GM23248 (cell line): ENCODE measurements around the gene ARHGDIG. TPM values are rescaled to one million over a fixed set of nuclear protein-coding genes. Genes with fewer than 3 reads are reported as not detected.

Experiments used
- DNase-seq: peaks from one replicate; pipeline ENCODE4 v3.0.0-alpha.2; 2015
- H2AFZ ChIP-seq: fragments of 200-600 bp; sonication (generic); 2 replicates; pipeline ENCODE4 v1.6.1; 2016; ENCODE audit warnings: antibody characterized with exemption
- H3F3A ChIP-seq: fragments of 200-600 bp; sonication (generic); 2 replicates; pipeline ENCODE4 v1.6.1; 2016; ENCODE audit warnings: mild to moderate bottlenecking, antibody characterized with exemption, mixed run types; ENCODE audit not compliant: insufficient read depth
- H3K27ac ChIP-seq: fragments of 200-600 bp; sonication (generic); 2 replicates; pipeline ENCODE4 v1.5.1; 2016; ENCODE audit warnings: mild to moderate bottlenecking
- H3K27me3 ChIP-seq: fragments of 200-600 bp; sonication (generic); replicated peaks from 2 replicates; pipeline ENCODE4 v1.6.1; 2016; ENCODE audit warnings: mild to moderate bottlenecking; ENCODE audit not compliant: insufficient read depth
- H3K36me3 ChIP-seq: fragments of 200-600 bp; sonication (generic); 2 replicates; pipeline ENCODE4 v1.6.1; 2016; ENCODE audit warnings: low read depth, mild to moderate bottlenecking
- H3K4me1 ChIP-seq: fragments of 200-600 bp; sonication (generic); 2 replicates; pipeline ENCODE4 v1.6.1; 2016; ENCODE audit warnings: mild to moderate bottlenecking; ENCODE audit not compliant: insufficient read depth
- H3K4me2 ChIP-seq: fragments of 200-600 bp; sonication (generic); one replicate; pipeline ENCODE4 v1.6.1; 2016; ENCODE audit warnings: mild to moderate bottlenecking; ENCODE audit not compliant: unreplicated experiment
- H3K4me3 ChIP-seq: fragments of 200-600 bp; sonication (generic); 2 replicates; pipeline ENCODE4 v1.5.1; 2016; ENCODE audit warnings: mild to moderate bottlenecking
- H3K79me2 ChIP-seq: fragments of 200-600 bp; sonication (generic); 2 replicates; pipeline ENCODE4 v1.6.1; 2016; ENCODE audit warnings: mild to moderate bottlenecking; ENCODE audit not compliant: insufficient read depth
- H3K9ac ChIP-seq: fragments of 200-600 bp; sonication (generic); 2 replicates; pipeline ENCODE4 v1.6.1; 2016; ENCODE audit warnings: mild to moderate bottlenecking
- H3K9me2 ChIP-seq: fragments of 200-600 bp; sonication (generic); 2 replicates; pipeline ENCODE4 v1.6.1; 2016; ENCODE audit warnings: mixed run types, mild to moderate bottlenecking, moderate library complexity; ENCODE audit not compliant: insufficient read depth
- H3K9me3 ChIP-seq: fragments of 200-600 bp; sonication (generic); one replicate; pipeline ENCODE4 v1.6.1; 2017; ENCODE audit warnings: low read depth
- H4K20me1 ChIP-seq: fragments of 200-600 bp; sonication (generic); 2 replicates; pipeline ENCODE4 v1.6.0; 2016; ENCODE audit not compliant: insufficient read depth
- EZH2 ChIP-seq: fragments of 200-600 bp; sonication (generic); IDR thresholded peaks from 2 replicates; pipeline ENCODE4 v1.6.1; 2018; ENCODE audit warnings: antibody characterized with exemption, mild to moderate bottlenecking; ENCODE audit not compliant: insufficient read depth, poor library complexity, severe bottlenecking
- EZH2phosphoT487 ChIP-seq: fragments of 200-600 bp; sonication (generic); IDR thresholded peaks from 2 replicates; pipeline ENCODE4 v1.6.1; 2018; ENCODE audit warnings: antibody characterized with exemption, moderate library complexity, mild to moderate bottlenecking, low read depth; ENCODE audit not compliant: insufficient read depth
- WGBS, 2 experiments: methylation state at CpG; one replicate each; pipeline ENCODE4 v1.1.6; 2015 to 2017; ENCODE audit warnings: low lambda C conversion rate in 2 of 2, low coverage in 1 of 2; ENCODE audit errors: missing lambda C conversion rate in 2 of 2; 5-methylcytosine and 5-hydroxymethylcytosine counted together
- in situ Hi-C: fragments of 300-500 bp; cut with MboI; formaldehyde crosslinking; loops from 2 replicates; pipeline ENCODE4 v1.15.0; 2020
- polyA plus RNA-seq: library from polyadenylated mRNA; unstranded; fragments of >200 nt; fragmentation: Nextera tagmentation; extraction: Ambion mirVana; gene quantifications from 2 replicates; pipeline ENCODE4 v1.2.1, GENCODE V29; 2016
- total RNA-seq: library from RNA; depleted of rRNA; stranded (reverse); fragments of >200 nt; shearing (Covaris generic); gene quantifications from 2 replicates; pipeline ENCODE4 v1.2.3, GENCODE V29; 2014

The ARHGDIG gene
- total and polyA plus RNA-seq, 2 experiments from 2014 or later = 0.40 to 0.65 TPM

GRCh38 chr16:261031-261691 is 19.2 kb upstream of the ARHGDIG start:
- H3K9me3 ChIP-seq = no peaks in the 10 kb centered on the region
- TF ChIP-seq EZH2 (no peak), EZH2phosphoT487 (no peak)
- no peaks in the 10 kb centered on the region for H3K79me2 ChIP-seq
- in situ Hi-C loops = no loop called here
- H3K36me3 ChIP-seq = no peaks in the 10 kb centered on the region
- no peak overlapping the region for H3K9ac ChIP-seq
- no peak overlapping the region for H3K27ac ChIP-seq
- no peak for DNase-seq
- H3K4me1 ChIP-seq = no peaks in the 10 kb centered on the region
- no peaks in the 10 kb centered on the region for H3K9me2 ChIP-seq
- no peak overlapping the region for H2AFZ ChIP-seq
- H4K20me1 ChIP-seq = no peaks in the 10 kb centered on the region
- H3K4me3 ChIP-seq = no peak overlapping the region
- H3F3A ChIP-seq = no peaks in the 10 kb centered on the region
- 87 to 90% methylated on average over 28 of the region's 28 CpGs for WGBS, 2 experiments
- no peaks in the 10 kb centered on the region for H3K27me3 ChIP-seq
- no peak overlapping the region for H3K4me2 ChIP-seq

GRCh38 chr16:262121-262745 is 18.2 kb upstream of the ARHGDIG start:
- 96 to 97% methylated on average over 29 of the region's 29 CpGs for WGBS, 2 experiments
- Histone ChIP-seq H3K9me2 (no peaks in the 10 kb centered on the region), H3K27ac (no peak overlapping the region), H3K4me1 (no peaks in the 10 kb centered on the region), H3K27me3 (no peaks in the 10 kb centered on the region), H3K36me3 (no peaks in the 10 kb centered on the region), H3K9ac (no peak overlapping the region), H3K79me2 (no peaks in the 10 kb centered on the region), H4K20me1 (no peaks in the 10 kb centered on the region), H3K9me3 (no peaks in the 10 kb centered on the region), H3K4me3 (no peak overlapping the region), H3K4me2 (no peak overlapping the region), H3F3A (no peaks in the 10 kb centered on the region), H2AFZ (no peak overlapping the region)
- in situ Hi-C loops = no loop called here
- TF ChIP-seq EZH2 (no peak), EZH2phosphoT487 (no peak)
- no peak for DNase-seq

GRCh38 chr16:263182-263774 is 17.1 kb upstream of the ARHGDIG start:
- H3K4me2 ChIP-seq = no peak overlapping the region
- no peak overlapping the region for H3K27ac ChIP-seq
- no peak overlapping the region for H2AFZ ChIP-seq
- H3K4me3 ChIP-seq = no peak overlapping the region
- H3K27me3 ChIP-seq = no peaks in the 10 kb centered on the region
- H3K9me2 ChIP-seq = no peaks in the 10 kb centered on the region
- TF ChIP-seq EZH2 = no peak
- TF ChIP-seq EZH2phosphoT487 = no peak
- H3K4me1 ChIP-seq = no peaks in the 10 kb centered on the region
- no peaks in the 10 kb centered on the region for H3K36me3 ChIP-seq
- no peaks in the 10 kb centered on the region for H3F3A ChIP-seq
- no peak overlapping the region for H3K9ac ChIP-seq
- in situ Hi-C loops = no loop called here
- no peak for DNase-seq
- no peaks in the 10 kb centered on the region for H3K79me2 ChIP-seq
- H4K20me1 ChIP-seq = no peaks in the 10 kb centered on the region
- H3K9me3 ChIP-seq = no peaks in the 10 kb centered on the region
- 93 to 95% methylated on average over 29 to 35 of the region's 35 CpGs for WGBS, 2 experiments

- Histone ChIP-seq H3K27ac (no peak overlapping the region), H3K4me3 (no peak overlapping the region), H4K20me1 (no peaks in the 10 kb centered on the region), H3K4me1 (no peaks in the 10 kb centered on the region), H3K79me2 (no peaks in the 10 kb centered on the region), H2AFZ (no peak overlapping the region), H3K9me3 (no peaks in the 10 kb centered on the region), H3K27me3 (no peaks in the 10 kb centered on the region), H3K4me2 (no peak overlapping the region), H3K9ac (no peak overlapping the region), H3K36me3 (no peaks in the 10 kb centered on the region), H3F3A (no peaks in the 10 kb centered on the region), H3K9me2 (no peaks in the 10 kb centered on the region)
- DNase-seq = no peak
- in situ Hi-C loops = no loop called here
- WGBS, 2 experiments = 89 to 90% methylated on average over 15 to 17 of the region's 17 CpGs
- TF ChIP-seq EZH2 = no peak
- no peak for TF ChIP-seq EZH2phosphoT487
These were observed 16.4 kb upstream of the ARHGDIG start for GRCh38 chr16:263944-264343.
